ENCODE results near the gene CLDN5.
"Not testable (repeated sequence)": the region's sequence is repeated elsewhere in the genome, so short reads cannot be mapped to it uniquely, and the experiment has no call there.

CLDN5 gene

GRCh38 chr22:19547620-19548019 is 23.4 kb upstream of the CLDN5 start:
- DNase-seq (ENCODE audit: low read depth), result no peak

- no peak for DNase-seq (ENCODE audit: low read depth)
These were observed 22.5 kb upstream of the CLDN5 start for GRCh38 chr22:19546680-19547079.

GRCh38 chr22:19545935-19546207 is 21.7 kb upstream of the CLDN5 start:
- DNase-seq (ENCODE audit: low read depth), result no peak

DNA sequence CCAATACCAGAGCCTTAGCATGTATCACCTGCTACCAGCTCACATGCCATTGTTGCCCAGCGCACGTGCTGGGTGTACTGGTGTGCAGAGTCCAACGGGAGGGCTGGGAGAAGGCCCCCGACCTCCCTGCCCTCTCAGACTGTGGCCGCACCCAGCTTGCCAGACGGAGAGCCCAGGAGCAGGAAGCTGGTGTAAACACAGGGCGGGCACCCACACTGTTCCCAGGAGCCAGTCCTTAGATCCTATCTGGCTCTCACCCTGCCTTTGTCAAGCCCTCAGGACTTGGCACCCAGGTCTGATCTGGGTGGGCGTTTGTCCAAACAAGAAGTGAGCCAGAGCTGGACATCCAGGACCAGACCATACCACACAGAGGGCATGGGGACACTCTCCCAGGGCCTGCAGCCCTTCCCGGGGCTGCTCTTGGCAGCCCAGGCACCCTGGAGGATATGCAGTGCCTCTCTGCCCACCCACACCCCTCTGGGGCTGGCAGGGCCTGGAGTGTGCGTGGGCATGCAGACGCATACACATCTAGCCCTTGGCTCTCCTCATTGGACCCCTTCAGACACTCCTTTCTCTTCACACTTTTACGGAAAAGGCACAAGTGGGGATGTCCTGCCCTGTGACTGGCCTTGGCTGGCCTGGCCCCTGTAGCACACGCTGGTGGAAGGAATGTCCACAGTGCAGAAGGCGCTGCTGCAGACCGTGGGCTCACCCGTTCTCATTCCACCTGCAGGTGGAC is 19.9 kb upstream of the CLDN5 start:
- no peak for DNase-seq (ENCODE audit: low read depth)

GRCh38 chr22:19540394-19540793 is 16.2 kb upstream of the CLDN5 start:
- no peak for DNase-seq (ENCODE audit: low read depth)

DNA sequence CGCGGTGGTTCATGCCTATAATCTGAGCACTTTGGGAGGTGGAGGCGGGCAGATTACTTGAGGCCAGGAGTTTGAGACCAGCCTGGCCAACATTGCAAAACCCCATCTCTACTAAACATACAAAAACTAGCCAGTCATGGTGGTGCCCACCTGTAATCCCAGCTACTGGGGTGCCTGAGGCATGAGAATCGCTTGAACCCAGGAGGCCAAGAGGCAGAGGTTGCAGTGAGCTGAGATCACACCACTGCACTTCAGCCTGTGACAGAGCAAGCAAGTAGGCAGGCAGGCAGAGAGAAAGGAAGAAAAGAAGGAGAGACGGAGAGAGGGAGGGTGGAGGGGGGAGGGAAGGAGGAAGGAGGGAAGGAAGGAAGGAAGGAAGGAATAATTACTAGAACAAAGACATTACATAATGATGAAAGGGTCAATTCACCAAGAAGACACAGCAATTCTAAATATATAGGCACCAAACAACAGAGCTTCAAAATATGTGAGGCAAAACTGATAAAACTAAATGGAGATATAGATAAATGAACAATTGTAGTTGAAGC is 13.8 kb upstream of the CLDN5 start:
- DNase-seq (ENCODE audit: low read depth), result no peak

DNA sequence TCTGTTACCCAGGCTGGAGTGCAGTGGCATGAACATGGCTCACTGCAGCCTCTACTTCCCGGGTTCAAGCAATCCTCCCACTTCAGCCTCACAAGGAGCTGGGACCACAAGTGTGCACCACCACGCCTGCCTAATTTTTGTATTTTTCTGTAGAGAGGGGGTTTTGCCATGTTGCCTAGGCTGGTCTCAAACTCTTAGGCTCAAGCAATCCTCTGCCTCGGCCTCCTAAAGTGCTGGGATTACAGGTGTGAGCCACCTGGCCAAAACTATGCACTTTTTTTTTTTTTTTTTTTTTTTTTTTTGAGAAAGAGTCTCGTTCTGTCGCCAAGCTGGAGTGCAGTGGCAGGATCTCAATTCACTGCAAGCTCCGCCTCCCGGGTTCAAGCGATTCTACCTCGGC is 12.4 kb upstream of the CLDN5 start:
- no peak for DNase-seq (ENCODE audit: low read depth)

- DNase-seq (ENCODE audit: low read depth), result no peak
These were observed 10.8 kb upstream of the CLDN5 start for GRCh38 chr22:19535001-19535400.

DNA sequence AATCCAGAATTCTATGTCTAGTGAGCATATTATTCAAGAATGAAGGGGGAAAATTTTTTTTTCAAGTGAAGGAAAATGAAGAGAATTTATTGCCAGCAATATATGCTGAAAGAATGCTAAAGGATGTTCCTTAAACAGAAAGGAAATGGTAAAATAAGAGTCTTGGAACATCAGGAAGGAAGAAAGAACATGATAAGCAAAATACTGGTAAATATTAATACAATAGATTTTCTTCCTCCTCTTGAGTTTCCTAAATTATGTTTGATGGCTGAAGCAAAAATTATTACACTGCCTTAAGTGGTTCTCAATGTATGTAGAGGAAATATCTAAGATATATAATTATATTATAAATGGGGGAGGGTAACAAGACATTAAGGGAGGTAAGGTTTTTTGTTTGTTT is 9.6 kb upstream of the CLDN5 start:
- no peak for DNase-seq (ENCODE audit: low read depth)

DNA sequence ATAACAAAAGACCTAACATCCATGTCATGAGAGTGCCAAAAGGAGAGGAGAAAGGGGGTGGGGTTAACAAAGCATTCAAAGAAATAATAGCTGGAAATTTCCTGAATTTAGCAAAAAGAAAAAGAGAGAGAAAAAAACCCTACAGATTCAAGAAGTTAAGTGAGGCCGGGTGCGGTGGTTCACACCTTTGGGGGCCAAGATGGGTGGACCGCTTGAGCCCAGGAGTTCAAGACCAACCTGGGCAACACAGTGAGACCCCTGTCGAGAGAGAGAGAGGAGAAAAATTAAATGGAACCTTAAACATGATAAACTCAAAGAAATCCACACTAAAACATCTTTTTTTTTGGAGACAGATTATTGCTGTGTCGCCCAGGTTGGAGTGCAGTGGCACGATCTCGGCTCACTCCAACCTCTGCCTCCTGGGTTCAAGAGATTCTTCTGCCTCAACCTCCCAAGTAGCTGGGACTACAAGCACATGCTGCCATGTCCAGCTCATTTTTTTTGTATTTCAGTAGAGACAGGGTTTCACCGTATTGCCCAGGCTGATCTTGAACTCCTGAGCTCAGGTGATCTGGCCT is 8.9 kb upstream of the CLDN5 start:
- DNase-seq (ENCODE audit: low read depth), result no peak

- not testable (repeated sequence) for DNase-seq (ENCODE audit: low read depth)
These were observed 7.1 kb upstream of the CLDN5 start for GRCh38 chr22:19531327-19531726.

GRCh38 chr22:19530751-19531150 is 6.5 kb upstream of the CLDN5 start:
- no peak for DNase-seq (ENCODE audit: low read depth)

DNA sequence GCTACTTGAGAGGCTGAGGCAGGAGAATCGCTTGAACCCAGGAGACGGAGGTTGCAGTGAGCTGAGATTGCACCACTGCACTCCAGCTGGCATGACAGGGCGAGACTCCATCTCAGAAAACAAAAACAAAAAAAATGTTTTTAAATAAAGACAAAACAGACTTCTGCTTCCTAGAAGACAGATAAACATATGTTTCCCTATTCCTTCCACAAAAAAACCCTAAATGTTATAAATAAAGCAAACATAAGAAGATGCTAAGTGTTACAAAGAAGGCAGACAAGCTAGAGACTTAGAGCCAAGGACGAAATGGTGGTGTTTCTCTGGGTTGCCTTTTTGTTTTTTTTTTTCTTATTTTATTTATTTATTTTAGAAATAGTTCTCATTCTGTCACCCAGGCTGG is 5.6 kb upstream of the CLDN5 start:
- DNase-seq (ENCODE audit: low read depth), result no peak

DNA sequence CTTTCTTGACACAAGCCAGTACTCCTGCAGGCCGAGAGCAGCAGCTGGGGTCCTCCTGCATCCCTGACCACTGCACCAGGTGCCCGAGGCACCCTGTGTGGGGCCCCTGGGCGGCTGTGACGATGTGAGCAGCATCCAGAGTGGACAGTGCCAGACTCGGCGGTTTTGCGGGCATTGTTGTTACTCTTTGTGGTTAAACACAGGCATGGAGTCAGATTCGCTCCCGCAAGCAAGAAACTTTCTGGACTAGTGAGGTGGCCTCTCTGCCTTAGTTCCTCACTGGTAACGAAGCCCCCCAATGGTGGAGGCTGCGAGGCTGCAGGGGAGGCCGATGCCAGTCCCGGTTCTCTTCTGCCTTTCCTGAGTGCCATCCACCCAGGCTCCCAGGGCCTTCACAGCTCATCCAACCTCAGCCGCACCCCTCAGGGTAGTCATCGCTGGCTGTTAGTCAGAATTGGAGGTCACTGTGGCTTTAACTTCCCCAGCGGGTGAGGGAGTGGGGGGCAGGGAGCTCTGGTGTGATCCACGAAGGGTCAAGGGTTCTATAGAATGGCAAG is 3.7 kb upstream of the CLDN5 start:
- DNase-seq (ENCODE audit: low read depth), result no peak

DNA sequence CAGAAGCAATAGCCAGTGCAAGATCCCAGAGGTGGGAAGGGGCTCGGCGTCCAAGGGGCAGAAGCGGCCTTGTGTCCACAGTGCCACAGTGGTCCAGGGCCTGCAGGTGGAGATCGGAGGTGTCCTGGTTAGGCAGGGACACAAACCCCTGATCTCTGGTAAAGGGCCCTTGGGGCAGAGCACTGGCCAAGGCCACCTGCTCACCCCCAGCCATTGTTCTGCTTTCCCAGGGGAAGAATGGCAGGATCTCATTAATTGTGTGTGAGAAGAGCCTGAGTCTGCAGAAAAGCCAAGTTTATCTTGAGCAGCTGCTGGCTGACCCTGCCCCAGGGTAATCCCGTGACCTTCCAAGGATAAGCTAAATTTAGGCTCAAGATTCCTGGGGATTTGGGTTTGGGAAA is 3.1 kb upstream of the CLDN5 start:
- DNase-seq (ENCODE audit: low read depth), result no peak

DNA sequence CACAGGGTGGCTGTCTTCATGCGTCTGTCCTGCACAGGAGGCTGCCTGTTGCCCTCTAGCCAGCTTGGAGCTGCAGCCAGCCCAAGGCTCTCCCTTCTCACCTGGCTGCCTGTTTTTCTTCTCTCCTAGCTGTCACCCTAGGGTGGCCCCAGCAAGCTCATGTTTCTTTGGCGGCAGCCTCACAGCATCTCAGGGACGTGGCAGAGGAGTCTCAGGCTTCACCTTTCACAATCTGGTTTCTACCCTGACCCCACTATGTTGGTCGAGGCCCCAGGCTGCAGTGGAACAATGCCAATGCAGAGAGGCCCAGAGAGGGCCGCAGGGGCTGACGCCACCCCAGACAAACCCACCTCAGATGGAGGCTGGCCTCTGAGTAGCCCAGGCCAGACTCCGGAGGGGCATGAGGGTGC is 2.5 kb upstream of the CLDN5 start:
- DNase-seq (ENCODE audit: low read depth), result no peak

GRCh38 chr22:19526076-19526701 is 2.0 kb upstream of the CLDN5 start:
- no peak for DNase-seq (ENCODE audit: low read depth)

DNA sequence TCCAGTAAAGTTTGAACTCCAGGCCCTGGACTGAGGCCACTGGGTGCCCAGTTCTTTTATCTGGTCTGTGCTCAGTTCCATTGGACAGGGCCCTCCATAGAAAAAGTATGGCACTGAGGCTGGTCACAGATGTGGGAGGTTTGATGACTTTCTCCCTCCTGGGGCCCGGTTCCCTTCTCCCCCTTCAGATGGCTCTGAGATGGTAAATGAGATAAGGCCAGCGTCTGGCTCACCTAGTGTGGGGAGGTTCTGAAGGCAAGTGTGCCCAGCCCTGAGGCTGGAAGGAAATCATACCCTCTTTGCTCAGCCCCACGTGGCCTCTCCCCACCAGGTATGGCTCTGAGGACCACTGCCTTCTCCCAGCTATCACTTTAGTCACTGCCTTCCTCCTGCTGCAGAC is 1.5 kb upstream of the CLDN5 start:
- no peak for DNase-seq (ENCODE audit: low read depth)

GRCh38 chr22:19525116-19525660 is 978 bp upstream of the CLDN5 start:
- no peak for DNase-seq (ENCODE audit: low read depth)

DNA sequence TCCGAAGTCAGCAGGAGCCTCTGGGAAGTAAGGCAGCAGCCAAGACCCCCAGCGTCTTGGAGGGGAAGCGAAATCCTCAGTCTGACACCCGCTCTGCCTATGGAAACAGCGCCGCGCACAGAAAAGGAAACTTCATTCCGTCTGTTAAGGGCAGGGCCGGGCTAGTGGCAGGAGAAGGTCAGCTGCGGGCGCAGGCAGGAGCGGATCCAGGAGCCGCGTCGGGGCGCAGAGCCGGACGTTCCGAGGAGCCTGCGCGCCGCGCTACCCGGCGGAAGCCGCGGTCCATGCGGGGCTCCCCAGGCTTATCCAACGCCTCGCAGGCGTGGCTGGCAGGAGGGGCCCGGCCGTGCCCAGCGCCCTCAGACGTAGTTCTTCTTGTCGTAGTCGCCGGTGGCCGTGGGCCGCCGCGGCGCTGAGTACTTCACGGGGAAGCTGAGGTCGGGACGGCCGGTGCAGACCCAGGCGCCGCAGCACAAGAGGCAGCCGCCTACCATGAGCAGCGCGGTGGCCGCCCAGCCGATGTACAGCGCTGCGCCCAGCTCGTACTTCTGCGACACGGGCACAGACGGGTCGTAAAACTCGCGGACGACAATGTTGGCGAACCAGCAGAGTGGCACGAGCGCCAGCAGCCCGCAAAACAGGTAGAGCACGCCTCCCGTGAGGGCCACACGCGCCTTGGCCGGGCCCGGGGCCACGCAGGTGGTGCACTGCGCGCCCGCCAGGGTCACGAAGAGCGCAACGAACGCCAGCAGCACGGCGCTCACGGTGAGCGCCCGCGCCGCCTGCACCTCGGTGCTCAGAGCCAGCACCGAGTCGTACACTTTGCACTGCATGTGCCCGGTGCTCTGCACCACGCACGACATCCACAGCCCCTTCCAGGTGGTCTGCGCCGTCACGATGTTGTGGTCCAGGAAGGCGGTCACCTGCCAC is 705 bp downstream of the CLDN5 start:
- no peak for DNase-seq (ENCODE audit: low read depth)

GRCh38 chr22:19522881-19523239 is 1.4 kb downstream of the CLDN5 start:
- DNase-seq (ENCODE audit: low read depth), result no peak

Measured in non-pigmented ciliary epithelial cell (primary cell).